GM12878 (cell line): ENCODE measurements around the gene P3H3.

Source experiments
- ATF7 ChIP-seq: fragments of 450-650 bp; IDR thresholded peaks from 2 replicates; pipeline ENCODE4 v1.6.1; 2016; ENCODE audit warnings: low read depth, mild to moderate bottlenecking
- POLR2AphosphoS5 ChIP-seq: IDR thresholded peaks from 2 replicates; pipeline ENCODE4 v1.6.1; 2011; ENCODE audit warnings: mild to moderate bottlenecking, low read length, inconsistent platforms
- REST ChIP-seq: IDR thresholded peaks from 2 replicates; pipeline ENCODE4 v1.6.1; 2012; ENCODE audit warnings: mild to moderate bottlenecking, low read depth, low read length
- SP1 ChIP-seq: IDR thresholded peaks from one replicate; pipeline ENCODE4 v1.6.1; 2011; ENCODE audit warnings: low read depth, low read length
- SUZ12 ChIP-seq: fragments of 200-600 bp; sonication (generic); IDR thresholded peaks from one replicate; pipeline ENCODE4 v1.6.1; 2018; ENCODE audit warnings: antibody characterized with exemption, mild to moderate bottlenecking; ENCODE audit not compliant: unreplicated experiment
- TAF1 ChIP-seq: IDR thresholded peaks from 2 replicates; pipeline ENCODE4 v1.6.1; 2011; ENCODE audit warnings: mild to moderate bottlenecking, low read depth, low read length, borderline replicate concordance
- TCF12 ChIP-seq: IDR thresholded peaks from 2 replicates; pipeline ENCODE4 v1.6.1; 2011; ENCODE audit warnings: low read depth, mild to moderate bottlenecking, low read length
- ZNF274 ChIP-seq: IDR thresholded peaks from one replicate; pipeline ENCODE4 v1.8.0; 2011; ENCODE audit not compliant: insufficient read length, insufficient read depth
- TF ChIP-seq, protein P1 (sequence below), 3 experiments: IDR thresholded peaks in 2 of 3; conservative IDR thresholded peaks in 1 of 3; 2 replicates each; pipeline ENCODE4 v1.5.1; 2011; ENCODE audit warnings: low read depth in 3 of 3, low read length in 3 of 3, mild to moderate bottlenecking in 3 of 3, control low read depth in 2 of 3, moderate library complexity in 2 of 3, inconsistent platforms in 1 of 3, mixed read lengths in 1 of 3; ENCODE audit not compliant: control insufficient read depth in 2 of 3, insufficient read depth in 1 of 3; ENCODE audit errors: extremely low read depth in 1 of 3

DNA sequence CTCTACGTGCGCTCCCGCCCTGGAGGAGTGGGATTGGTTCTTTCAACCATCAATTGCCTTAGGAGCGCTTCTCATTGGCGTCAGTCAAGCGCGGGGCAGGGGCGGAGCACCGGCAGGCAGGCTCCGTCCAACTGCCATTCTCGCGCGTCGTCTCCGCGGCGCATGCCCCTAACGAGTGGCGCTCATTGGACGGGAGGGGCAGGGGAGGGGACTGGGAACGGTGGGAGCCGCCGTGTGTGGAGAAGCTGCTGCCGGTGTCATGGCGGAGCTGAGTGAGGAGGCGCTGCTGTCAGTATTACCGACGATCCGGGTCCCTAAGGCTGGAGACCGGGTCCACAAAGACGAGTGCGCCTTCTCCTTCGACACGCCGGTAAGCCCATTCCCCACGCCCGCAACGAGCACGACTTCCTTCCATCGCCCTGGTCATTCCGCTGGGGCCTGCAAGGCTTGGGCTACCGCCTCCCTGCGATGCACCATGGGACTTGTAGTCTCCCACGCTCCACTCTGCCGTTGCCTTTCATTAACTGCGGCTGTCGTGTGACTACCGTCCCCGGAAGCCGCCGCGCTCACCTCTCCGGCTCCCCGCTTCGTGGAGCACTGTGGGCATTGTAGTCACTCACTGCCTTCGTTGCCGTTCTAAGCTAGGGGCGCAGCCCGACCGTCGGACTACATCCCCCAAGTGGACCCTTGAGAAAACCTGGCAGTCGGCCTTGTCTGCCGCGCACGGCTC lies 23.9 kb downstream of the P3H3 start, which contains the start of gene USP5:
- TF ChIP-seq, protein P1, sequence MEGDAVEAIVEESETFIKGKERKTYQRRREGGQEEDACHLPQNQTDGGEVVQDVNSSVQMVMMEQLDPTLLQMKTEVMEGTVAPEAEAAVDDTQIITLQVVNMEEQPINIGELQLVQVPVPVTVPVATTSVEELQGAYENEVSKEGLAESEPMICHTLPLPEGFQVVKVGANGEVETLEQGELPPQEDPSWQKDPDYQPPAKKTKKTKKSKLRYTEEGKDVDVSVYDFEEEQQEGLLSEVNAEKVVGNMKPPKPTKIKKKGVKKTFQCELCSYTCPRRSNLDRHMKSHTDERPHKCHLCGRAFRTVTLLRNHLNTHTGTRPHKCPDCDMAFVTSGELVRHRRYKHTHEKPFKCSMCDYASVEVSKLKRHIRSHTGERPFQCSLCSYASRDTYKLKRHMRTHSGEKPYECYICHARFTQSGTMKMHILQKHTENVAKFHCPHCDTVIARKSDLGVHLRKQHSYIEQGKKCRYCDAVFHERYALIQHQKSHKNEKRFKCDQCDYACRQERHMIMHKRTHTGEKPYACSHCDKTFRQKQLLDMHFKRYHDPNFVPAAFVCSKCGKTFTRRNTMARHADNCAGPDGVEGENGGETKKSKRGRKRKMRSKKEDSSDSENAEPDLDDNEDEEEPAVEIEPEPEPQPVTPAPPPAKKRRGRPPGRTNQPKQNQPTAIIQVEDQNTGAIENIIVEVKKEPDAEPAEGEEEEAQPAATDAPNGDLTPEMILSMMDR (IDR thresholded peaks at IDR 0.05 in 2 of 3, conservative IDR thresholded peaks at IDR 0.05 in 1 of 3; ENCODE audit: control insufficient read depth in 2 of 3, extremely low read depth in 1 of 3, insufficient read depth in 1 of 3, low read depth in 3 of 3, low read length in 3 of 3): no peak
- no peak for TF ChIP-seq ZNF274
- peak; percentile 63 for TF ChIP-seq TAF1
- no peak for TF ChIP-seq REST
- TF ChIP-seq SP1: peak; percentile 93
- TF ChIP-seq TCF12: 0 out of 2 replicates have a peak, but pooled peaks have one; percentile 4
- TF ChIP-seq ATF7: peak; percentile 66
- TF ChIP-seq SUZ12: no peak
- TF ChIP-seq POLR2AphosphoS5: peak; percentile 70; the same call in 1 of the 2 replicates
